Smooth muscle cell (in vitro differentiated cells): ENCODE data around the gene AP5M1. TPM values are rescaled to one million over a fixed set of nuclear protein-coding genes. Genes with fewer than 3 reads are reported as not detected.
"Not testable (repeated sequence)": the region's sequence is repeated elsewhere in the genome, so short reads cannot be mapped to it uniquely, and the experiment has no call there.

Experiments
- DNase-seq: peaks from one replicate; lab custom pipeline; 2025; ENCODE audit not compliant: unreplicated experiment; lab: John Stamatoyannopoulos, UW
- H2AFZ ChIP-seq: fragments of 200-600 bp; sonication (generic); 2 replicates; pipeline ENCODE4 v1.6.0; 2016; ENCODE audit warnings: antibody characterized with exemption, low read depth, mild to moderate bottlenecking
- H3F3A ChIP-seq: fragments of 200-600 bp; sonication (generic); 2 replicates; pipeline ENCODE4 v1.6.0; 2017; ENCODE audit warnings: antibody characterized with exemption, low read depth
- H3K27ac ChIP-seq: fragments of 200-600 bp; sonication (generic); 2 replicates; pipeline ENCODE4 v1.5.1; 2016; ENCODE audit warnings: low read depth, mild to moderate bottlenecking
- H3K27me3 ChIP-seq: fragments of 200-600 bp; sonication (generic); 2 replicates; pipeline ENCODE4 v1.6.1; 2016; ENCODE audit warnings: low read depth, mild to moderate bottlenecking
- H3K36me3 ChIP-seq: fragments of 200-600 bp; sonication (generic); 2 replicates; pipeline ENCODE4 v1.5.1; 2016; ENCODE audit warnings: low read depth
- H3K4me1 ChIP-seq: fragments of 200-600 bp; sonication (generic); 2 replicates; pipeline ENCODE4 v1.5.1; 2016; ENCODE audit warnings: low read depth
- H3K4me2 ChIP-seq: fragments of 200-600 bp; sonication (generic); 2 replicates; pipeline ENCODE4 v1.6.0; 2016; ENCODE audit warnings: mild to moderate bottlenecking
- H3K4me3 ChIP-seq: fragments of 200-600 bp; sonication (generic); 2 replicates; pipeline ENCODE4 v1.5.1; 2016; ENCODE audit warnings: mild to moderate bottlenecking
- H3K79me2 ChIP-seq: fragments of 200-600 bp; sonication (generic); 2 replicates; pipeline ENCODE4 v1.6.0; 2016; ENCODE audit warnings: low read depth, mild to moderate bottlenecking
- H3K9ac ChIP-seq: fragments of 200-600 bp; sonication (generic); 2 replicates; pipeline ENCODE4 v1.6.0; 2016; ENCODE audit warnings: low read depth
- H3K9me3 ChIP-seq: fragments of 200-600 bp; sonication (generic); replicated peaks from 2 replicates; pipeline ENCODE4 v1.5.1; 2016; ENCODE audit warnings: low read depth
- H4K20me1 ChIP-seq: fragments of 200-600 bp; sonication (generic); 2 replicates; pipeline ENCODE4 v1.6.0; 2016; ENCODE audit warnings: low read depth
- WGBS: methylation state at CpG from one replicate; pipeline ENCODE4 v1.1.7; 2016; ENCODE audit warnings: low lambda C conversion rate; 5-methylcytosine and 5-hydroxymethylcytosine counted together
- polyA plus RNA-seq: library from polyadenylated mRNA; unstranded; fragments of >200 nt; fragmentation: Nextera tagmentation; extraction: Ambion mirVana; gene quantifications from 2 replicates; pipeline ENCODE4 v1.2.1, GENCODE V29; 2016
- total RNA-seq: library from RNA; depleted of rRNA; stranded (reverse); fragments of >200 nt; gene quantifications from 2 replicates; pipeline ENCODE4 v1.2.3, GENCODE V29; 2014
- TF ChIP-seq, protein P1 (sequence below): fragments of 200-600 bp; sonication (generic); IDR thresholded peaks from 2 replicates; pipeline ENCODE4 v1.5.1; 2017; ENCODE audit warnings: borderline replicate concordance, mild to moderate bottlenecking, antibody characterized with exemption; ENCODE audit not compliant: insufficient read depth, poor library complexity, severe bottlenecking

The AP5M1 gene
- total and polyA plus RNA-seq, 2 experiments from 2014 or later, result 15.7 to 21.7 TPM

DNA sequence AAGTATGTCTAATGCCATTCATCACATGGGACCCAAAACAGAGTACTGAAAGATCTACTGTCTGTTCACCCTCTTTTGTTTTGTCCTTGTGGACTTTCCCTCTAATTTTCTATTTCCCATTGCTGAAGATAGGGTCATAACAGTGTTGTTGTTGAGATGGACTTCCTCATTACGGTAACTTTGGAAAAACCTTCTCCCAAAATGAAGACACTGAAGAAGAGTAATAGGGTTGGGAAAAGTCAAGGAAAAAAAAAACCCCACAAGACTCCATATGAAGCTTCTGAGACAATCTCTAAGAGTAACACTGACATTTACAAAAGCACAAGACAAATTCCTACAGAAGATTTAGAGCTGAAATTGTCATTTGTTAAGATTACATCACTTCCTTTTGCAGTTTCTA is 36.8 kb upstream of the AP5M1 start:
- TF ChIP-seq, protein P1, sequence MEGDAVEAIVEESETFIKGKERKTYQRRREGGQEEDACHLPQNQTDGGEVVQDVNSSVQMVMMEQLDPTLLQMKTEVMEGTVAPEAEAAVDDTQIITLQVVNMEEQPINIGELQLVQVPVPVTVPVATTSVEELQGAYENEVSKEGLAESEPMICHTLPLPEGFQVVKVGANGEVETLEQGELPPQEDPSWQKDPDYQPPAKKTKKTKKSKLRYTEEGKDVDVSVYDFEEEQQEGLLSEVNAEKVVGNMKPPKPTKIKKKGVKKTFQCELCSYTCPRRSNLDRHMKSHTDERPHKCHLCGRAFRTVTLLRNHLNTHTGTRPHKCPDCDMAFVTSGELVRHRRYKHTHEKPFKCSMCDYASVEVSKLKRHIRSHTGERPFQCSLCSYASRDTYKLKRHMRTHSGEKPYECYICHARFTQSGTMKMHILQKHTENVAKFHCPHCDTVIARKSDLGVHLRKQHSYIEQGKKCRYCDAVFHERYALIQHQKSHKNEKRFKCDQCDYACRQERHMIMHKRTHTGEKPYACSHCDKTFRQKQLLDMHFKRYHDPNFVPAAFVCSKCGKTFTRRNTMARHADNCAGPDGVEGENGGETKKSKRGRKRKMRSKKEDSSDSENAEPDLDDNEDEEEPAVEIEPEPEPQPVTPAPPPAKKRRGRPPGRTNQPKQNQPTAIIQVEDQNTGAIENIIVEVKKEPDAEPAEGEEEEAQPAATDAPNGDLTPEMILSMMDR, result no peak

DNA sequence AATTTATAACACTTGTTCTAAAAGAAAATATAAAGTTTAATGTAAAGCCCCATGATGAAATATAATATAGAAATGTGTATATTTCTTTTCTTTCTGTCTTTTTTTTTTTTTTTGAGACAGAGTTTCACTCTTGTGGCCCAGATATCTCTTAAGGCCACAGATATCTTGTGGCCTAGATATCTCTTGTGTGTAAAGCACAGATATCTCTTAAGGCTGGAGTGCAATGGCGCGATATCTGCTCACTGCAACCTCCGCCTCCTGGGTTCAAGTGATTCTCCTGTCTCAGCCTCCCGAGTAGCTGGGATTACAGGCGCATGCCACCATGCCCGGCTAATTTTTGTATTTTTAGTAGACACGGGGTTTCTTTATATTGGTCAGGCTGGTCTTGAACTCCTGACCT is 28.7 kb upstream of the AP5M1 start:
- H3K4me2 ChIP-seq, H3K9me3 ChIP-seq, H3K79me2 ChIP-seq, DNase-seq, H3K27ac ChIP-seq, H2AFZ ChIP-seq, H3K4me3 ChIP-seq, H4K20me1 ChIP-seq, H3F3A ChIP-seq, H3K36me3 ChIP-seq, H3K9ac ChIP-seq, H3K27me3 ChIP-seq, H3K4me1 ChIP-seq: not testable (repeated sequence)
- 97% methylated on average over 7 of the region's 7 CpGs for WGBS

More for the DNA sequence above, 36.8 kb upstream of the AP5M1 start:
- no peak overlapping the region for H3K4me2 ChIP-seq
- no peak overlapping the region for H3K9ac ChIP-seq
- H3F3A ChIP-seq, result no peaks in the 10 kb centered on the region
- no peaks in the 10 kb centered on the region for H3K4me1 ChIP-seq
- no peaks in the 10 kb centered on the region for H3K9me3 ChIP-seq
- H3K36me3 ChIP-seq, result peaks cover 13% of the 10 kb centered on the region
- no peak overlapping the region for H3K4me3 ChIP-seq
- peaks cover 3% of the 10 kb centered on the region for H4K20me1 ChIP-seq
- H3K27me3 ChIP-seq, result no peaks in the 10 kb centered on the region
- WGBS, result 96% methylated on average over 1 of the region's 1 CpG
- no peak overlapping the region for H2AFZ ChIP-seq
- no peaks in the 10 kb centered on the region for H3K79me2 ChIP-seq
- no peak for DNase-seq
- no peak overlapping the region for H3K27ac ChIP-seq

DNA sequence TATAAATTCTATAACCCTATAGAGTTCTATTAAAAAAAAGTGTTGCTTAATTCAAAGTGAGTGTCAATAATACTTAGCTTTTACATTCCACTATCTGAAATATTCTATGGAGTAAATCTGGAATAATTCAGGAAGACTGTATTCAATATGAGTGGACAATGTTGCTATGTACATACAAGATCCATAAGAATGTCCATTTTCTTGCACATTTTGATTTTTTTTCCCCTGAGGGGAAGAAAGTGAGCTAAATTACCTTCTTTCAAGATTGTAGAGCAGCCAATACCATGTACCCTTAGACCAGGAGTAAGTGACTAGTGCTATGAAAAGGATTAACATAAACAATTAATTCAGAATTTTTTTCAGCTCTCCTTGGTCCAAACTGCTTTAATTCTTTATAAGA is 25.5 kb upstream of the AP5M1 start:
- Histone ChIP-seq H3K9ac (no peak overlapping the region), H4K20me1 (peaks cover 30% of the 10 kb centered on the region), H3K4me3 (no peak overlapping the region), H2AFZ (no peak overlapping the region), H3K36me3 (no peaks in the 10 kb centered on the region), H3K27me3 (no peaks in the 10 kb centered on the region), H3K4me2 (no peak overlapping the region), H3K4me1 (no peaks in the 10 kb centered on the region), H3K27ac (no peak overlapping the region), H3K9me3 (no peaks in the 10 kb centered on the region), H3F3A (no peaks in the 10 kb centered on the region), H3K79me2 (peaks cover 6% of the 10 kb centered on the region)
- TF ChIP-seq, protein P1, result no peak
- DNase-seq, result no peak

DNA sequence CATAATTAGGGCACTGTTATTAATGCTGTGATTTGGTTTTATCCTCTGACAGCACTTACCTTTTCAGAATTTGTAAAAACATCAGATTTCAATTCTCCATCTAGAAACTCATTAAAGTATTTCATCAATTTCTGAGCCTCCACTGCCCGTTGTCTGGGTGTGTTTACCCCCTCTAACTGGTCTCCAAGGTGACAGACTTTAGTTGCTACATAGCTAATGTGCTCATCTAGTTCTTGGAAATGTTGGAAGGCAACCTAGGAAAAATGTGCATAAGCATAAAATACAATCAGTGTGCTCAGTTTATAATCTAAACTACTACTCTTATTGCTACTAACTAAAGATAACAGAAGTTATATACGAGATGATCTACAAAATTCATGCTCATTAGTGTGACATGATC is 24.7 kb upstream of the AP5M1 start:
- no peak overlapping the region for H3K9ac ChIP-seq
- WGBS, result 93% methylated on average over 2 of the region's 2 CpGs

More for the DNA sequence above, 24.7 kb upstream of the AP5M1 start:
- no peaks in the 10 kb centered on the region for H3K27me3 ChIP-seq
- no peak overlapping the region for H3K4me3 ChIP-seq
- peaks cover 38% of the 10 kb centered on the region for H4K20me1 ChIP-seq
- H3K79me2 ChIP-seq, result peaks cover 14% of the 10 kb centered on the region
- no peak overlapping the region for H2AFZ ChIP-seq
- no peaks in the 10 kb centered on the region for H3K4me1 ChIP-seq
- TF ChIP-seq, protein P1, result no peak
- H3K36me3 ChIP-seq, result no peaks in the 10 kb centered on the region
- H3F3A ChIP-seq, result no peaks in the 10 kb centered on the region
- H3K9me3 ChIP-seq, result no peaks in the 10 kb centered on the region
- H3K27ac ChIP-seq, result no peak overlapping the region
- no peak overlapping the region for H3K4me2 ChIP-seq
- DNase-seq, result no peak
